HL-60 (cell line): Measurements from ENCODE around the gene VWA1.

Source experiments
- DNase-seq, 2 experiments: peaks; one replicate each; pipeline ENCODE4 v3.0.0-alpha.2; 2010 to 2020; ENCODE audit warnings: low read depth in 1 of 2, low spot score in 1 of 2
- H3K27ac ChIP-seq: fragments of 250-450 bp; sonication (Bioruptor Pico); replicated peaks from 2 replicates; pipeline ENCODE4 v1.5.1; 2020; ENCODE audit warnings: mild to moderate bottlenecking, moderate library complexity
- H3K27me3 ChIP-seq: fragments of 250-450 bp; sonication (Bioruptor Pico); 2 replicates; pipeline ENCODE4 v1.5.1; 2021; ENCODE audit warnings: mild to moderate bottlenecking, moderate library complexity; ENCODE audit not compliant: insufficient read depth, poor library complexity, severe bottlenecking
- H3K4me3 ChIP-seq: replicated peaks from 2 replicates; pipeline ENCODE4 v1.5.1; 2011; ENCODE audit warnings: mild to moderate bottlenecking, control low read depth, low read length; ENCODE audit not compliant: insufficient read depth
- GABPA ChIP-seq: IDR thresholded peaks from 2 replicates; pipeline ENCODE4 v1.6.1; 2012; ENCODE audit warnings: low read depth
- POLR2AphosphoS5 ChIP-seq: IDR thresholded peaks from 2 replicates; pipeline ENCODE4 v1.6.1; 2012; ENCODE audit warnings: low read depth
- SPI1 ChIP-seq: IDR thresholded peaks from 2 replicates; pipeline ENCODE4 v1.6.1; 2012; ENCODE audit warnings: low read depth, mild to moderate bottlenecking, borderline replicate concordance
- TF ChIP-seq, protein P1 (sequence below): IDR thresholded peaks from 2 replicates; pipeline ENCODE4 v1.6.1; 2012; ENCODE audit warnings: low read depth; ENCODE audit not compliant: insufficient replicate concordance
- TF ChIP-seq, protein P2 (sequence below): IDR thresholded peaks from one replicate; pipeline ENCODE4 v1.5.1; 2011; ENCODE audit warnings: low read length, control low read depth, inconsistent platforms; ENCODE audit not compliant: insufficient read depth

The VWA1 gene

DNA sequence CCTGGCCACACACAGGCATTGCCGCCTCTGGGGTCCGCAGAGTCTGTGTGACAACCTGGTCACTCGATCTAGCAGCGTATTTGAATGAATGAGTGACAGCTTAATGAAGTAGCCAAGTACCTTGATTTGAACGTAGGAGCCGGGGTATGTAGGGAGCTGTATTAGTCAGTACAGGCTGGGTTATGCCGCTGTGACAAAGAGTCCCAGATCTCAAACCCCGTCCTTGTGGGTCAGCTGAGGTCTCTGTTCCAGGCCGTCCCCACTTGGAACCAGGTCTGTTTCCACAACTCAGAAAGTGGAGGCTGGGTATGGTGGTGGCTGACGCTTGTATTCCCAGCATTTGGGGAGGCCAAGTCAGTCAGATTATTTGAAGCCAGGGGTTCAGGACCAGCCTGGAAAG is 56.1 kb downstream of the VWA1 start:
- TF ChIP-seq SPI1 (no peak), GABPA (no peak), POLR2AphosphoS5 (no peak)
- TF ChIP-seq, protein P1, sequence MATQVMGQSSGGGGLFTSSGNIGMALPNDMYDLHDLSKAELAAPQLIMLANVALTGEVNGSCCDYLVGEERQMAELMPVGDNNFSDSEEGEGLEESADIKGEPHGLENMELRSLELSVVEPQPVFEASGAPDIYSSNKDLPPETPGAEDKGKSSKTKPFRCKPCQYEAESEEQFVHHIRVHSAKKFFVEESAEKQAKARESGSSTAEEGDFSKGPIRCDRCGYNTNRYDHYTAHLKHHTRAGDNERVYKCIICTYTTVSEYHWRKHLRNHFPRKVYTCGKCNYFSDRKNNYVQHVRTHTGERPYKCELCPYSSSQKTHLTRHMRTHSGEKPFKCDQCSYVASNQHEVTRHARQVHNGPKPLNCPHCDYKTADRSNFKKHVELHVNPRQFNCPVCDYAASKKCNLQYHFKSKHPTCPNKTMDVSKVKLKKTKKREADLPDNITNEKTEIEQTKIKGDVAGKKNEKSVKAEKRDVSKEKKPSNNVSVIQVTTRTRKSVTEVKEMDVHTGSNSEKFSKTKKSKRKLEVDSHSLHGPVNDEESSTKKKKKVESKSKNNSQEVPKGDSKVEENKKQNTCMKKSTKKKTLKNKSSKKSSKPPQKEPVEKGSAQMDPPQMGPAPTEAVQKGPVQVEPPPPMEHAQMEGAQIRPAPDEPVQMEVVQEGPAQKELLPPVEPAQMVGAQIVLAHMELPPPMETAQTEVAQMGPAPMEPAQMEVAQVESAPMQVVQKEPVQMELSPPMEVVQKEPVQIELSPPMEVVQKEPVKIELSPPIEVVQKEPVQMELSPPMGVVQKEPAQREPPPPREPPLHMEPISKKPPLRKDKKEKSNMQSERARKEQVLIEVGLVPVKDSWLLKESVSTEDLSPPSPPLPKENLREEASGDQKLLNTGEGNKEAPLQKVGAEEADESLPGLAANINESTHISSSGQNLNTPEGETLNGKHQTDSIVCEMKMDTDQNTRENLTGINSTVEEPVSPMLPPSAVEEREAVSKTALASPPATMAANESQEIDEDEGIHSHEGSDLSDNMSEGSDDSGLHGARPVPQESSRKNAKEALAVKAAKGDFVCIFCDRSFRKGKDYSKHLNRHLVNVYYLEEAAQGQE = no peak
- TF ChIP-seq, protein P2, sequence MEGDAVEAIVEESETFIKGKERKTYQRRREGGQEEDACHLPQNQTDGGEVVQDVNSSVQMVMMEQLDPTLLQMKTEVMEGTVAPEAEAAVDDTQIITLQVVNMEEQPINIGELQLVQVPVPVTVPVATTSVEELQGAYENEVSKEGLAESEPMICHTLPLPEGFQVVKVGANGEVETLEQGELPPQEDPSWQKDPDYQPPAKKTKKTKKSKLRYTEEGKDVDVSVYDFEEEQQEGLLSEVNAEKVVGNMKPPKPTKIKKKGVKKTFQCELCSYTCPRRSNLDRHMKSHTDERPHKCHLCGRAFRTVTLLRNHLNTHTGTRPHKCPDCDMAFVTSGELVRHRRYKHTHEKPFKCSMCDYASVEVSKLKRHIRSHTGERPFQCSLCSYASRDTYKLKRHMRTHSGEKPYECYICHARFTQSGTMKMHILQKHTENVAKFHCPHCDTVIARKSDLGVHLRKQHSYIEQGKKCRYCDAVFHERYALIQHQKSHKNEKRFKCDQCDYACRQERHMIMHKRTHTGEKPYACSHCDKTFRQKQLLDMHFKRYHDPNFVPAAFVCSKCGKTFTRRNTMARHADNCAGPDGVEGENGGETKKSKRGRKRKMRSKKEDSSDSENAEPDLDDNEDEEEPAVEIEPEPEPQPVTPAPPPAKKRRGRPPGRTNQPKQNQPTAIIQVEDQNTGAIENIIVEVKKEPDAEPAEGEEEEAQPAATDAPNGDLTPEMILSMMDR = no peak
- Histone ChIP-seq H3K27ac (no peak overlapping the region), H3K4me3 (no peak overlapping the region), H3K27me3 (no peaks in the 10 kb centered on the region)
- DNase-seq = no peak
